MM.1S (cell line): ENCODE measurements around the gene EN1.

Source experiments
- DNase-seq: peaks from one replicate; pipeline ENCODE4 v3.0.0-alpha.2; 2015
- H2AFZ ChIP-seq: fragments of 300-600 bp; sonication (generic); 2 replicates; pipeline ENCODE4 v1.6.0; 2016; ENCODE audit warnings: antibody characterized with exemption, low read length
- H3F3A ChIP-seq: fragments of 300-600 bp; sonication (generic); 2 replicates; pipeline ENCODE4 v1.6.1; 2016; ENCODE audit warnings: mild to moderate bottlenecking, antibody characterized with exemption, low read length, moderate library complexity, mixed read lengths; ENCODE audit not compliant: insufficient read depth
- H3K27ac ChIP-seq: fragments of 300-600 bp; sonication (generic); 2 replicates; pipeline ENCODE4 v1.5.1; 2016; ENCODE audit warnings: mild to moderate bottlenecking, low read length
- H3K27me3 ChIP-seq: fragments of 300-600 bp; sonication (generic); replicated peaks from 2 replicates; pipeline ENCODE4 v1.6.0; 2016; ENCODE audit warnings: low read length; ENCODE audit not compliant: insufficient read depth
- H3K36me3 ChIP-seq: fragments of 300-600 bp; sonication (generic); replicated peaks from 2 replicates; pipeline ENCODE4 v1.6.1; 2016; ENCODE audit warnings: mild to moderate bottlenecking, low read length, mixed read lengths; ENCODE audit not compliant: insufficient read depth
- H3K4me1 ChIP-seq: fragments of 300-600 bp; sonication (generic); 2 replicates; pipeline ENCODE4 v1.6.1; 2016; ENCODE audit warnings: low read length, mixed read lengths
- H3K4me2 ChIP-seq: fragments of 300-600 bp; sonication (generic); 2 replicates; pipeline ENCODE4 v1.6.0; 2016; ENCODE audit warnings: low read depth, low read length
- H3K4me3 ChIP-seq: fragments of 300-600 bp; sonication (generic); 2 replicates; pipeline ENCODE4 v1.5.1; 2016; ENCODE audit warnings: low read length, mixed read lengths
- H3K79me2 ChIP-seq: fragments of 300-600 bp; sonication (generic); 2 replicates; pipeline ENCODE4 v1.6.1; 2016; ENCODE audit warnings: mixed run types, low read length, mixed read lengths
- H3K9ac ChIP-seq: fragments of 300-600 bp; sonication (generic); 2 replicates; pipeline ENCODE4 v1.6.1; 2016; ENCODE audit warnings: low read length, mixed read lengths
- H3K9me2 ChIP-seq: fragments of 300-600 bp; sonication (generic); replicated peaks from 2 replicates; pipeline ENCODE4 v1.6.1; 2016; ENCODE audit warnings: mild to moderate bottlenecking, low read length, mixed read lengths; ENCODE audit not compliant: insufficient read depth
- H3K9me3 ChIP-seq: fragments of 300-600 bp; sonication (generic); replicated peaks from 2 replicates; pipeline ENCODE4 v1.6.1; 2016; ENCODE audit warnings: mild to moderate bottlenecking, low read length, mixed read lengths; ENCODE audit not compliant: insufficient read depth
- H4K20me1 ChIP-seq: fragments of 300-600 bp; sonication (generic); 2 replicates; pipeline ENCODE4 v1.6.1; 2016; ENCODE audit warnings: mild to moderate bottlenecking, low read length, moderate library complexity, mixed read lengths; ENCODE audit not compliant: insufficient read depth
- CTCF ChIP-seq: fragments of 300-600 bp; sonication (generic); IDR thresholded peaks from 2 replicates; pipeline ENCODE4 v1.5.1; 2016; ENCODE audit warnings: antibody characterized with exemption, low read length, mixed read lengths
- EZH2 ChIP-seq: fragments of 300-600 bp; sonication (generic); optimal IDR thresholded peaks from 2 replicates; pipeline ENCODE3; 2017; ENCODE audit warnings: low read depth, mild to moderate bottlenecking, antibody characterized with exemption, low read length, mixed read lengths
- EZH2phosphoT487 ChIP-seq: fragments of 300-600 bp; sonication (generic); IDR thresholded peaks from 2 replicates; pipeline ENCODE4 v1.6.1; 2018; ENCODE audit warnings: antibody characterized with exemption, low read length

The EN1 gene

GRCh38 chr2:118846442-118846952 is 951 bp downstream of the EN1 start:
- Histone ChIP-seq H3F3A (no peaks in the 10 kb centered on the region), H3K9me3 (no peaks in the 10 kb centered on the region), H3K27me3 (peaks cover 40% of the 10 kb centered on the region), H3K9ac (no peak overlapping the region), H4K20me1 (no peaks in the 10 kb centered on the region), H3K36me3 (no peaks in the 10 kb centered on the region), H3K9me2 (no peaks in the 10 kb centered on the region), H2AFZ (no peak overlapping the region), H3K79me2 (no peaks in the 10 kb centered on the region), H3K4me3 (no peak overlapping the region), H3K27ac (no peak overlapping the region), H3K4me2 (no peak overlapping the region), H3K4me1 (no peaks in the 10 kb centered on the region)
- TF ChIP-seq EZH2 (no peak), CTCF (no peak), EZH2phosphoT487 (no peak)
- DNase-seq, result no peak

- no peak for DNase-seq
- Histone ChIP-seq H3K4me2 (no peak overlapping the region), H3K4me3 (no peak overlapping the region)
Measured at GRCh38 chr2:118845522-118846441, 1.7 kb downstream of the EN1 start.

GRCh38 chr2:118845005-118845521 is 2.4 kb downstream of the EN1 start:
- no peak overlapping the region for H3K4me3 ChIP-seq
- no peak overlapping the region for H2AFZ ChIP-seq
- no peaks in the 10 kb centered on the region for H3F3A ChIP-seq
- H4K20me1 ChIP-seq, result no peaks in the 10 kb centered on the region
- H3K9ac ChIP-seq, result no peak overlapping the region
- H3K9me2 ChIP-seq, result no peaks in the 10 kb centered on the region
- H3K27ac ChIP-seq, result no peak overlapping the region
- TF ChIP-seq EZH2 (no peak), CTCF (no peak), EZH2phosphoT487 (no peak)
- no peaks in the 10 kb centered on the region for H3K79me2 ChIP-seq
- H3K9me3 ChIP-seq, result no peaks in the 10 kb centered on the region
- no peak for DNase-seq
- H3K36me3 ChIP-seq, result no peaks in the 10 kb centered on the region
- no peak overlapping the region for H3K4me2 ChIP-seq
- H3K27me3 ChIP-seq, result peaks cover 28% of the 10 kb centered on the region
- H3K4me1 ChIP-seq, result no peaks in the 10 kb centered on the region

More at GRCh38 chr2:118845522-118846441, 1.7 kb downstream of the EN1 start:
- no peaks in the 10 kb centered on the region for H3K9me2 ChIP-seq
- H3K36me3 ChIP-seq, result no peaks in the 10 kb centered on the region
- H3K27me3 ChIP-seq, result peaks cover 35% of the 10 kb centered on the region
- no peak overlapping the region for H3K9ac ChIP-seq
- TF ChIP-seq EZH2 (no peak), EZH2phosphoT487 (no peak), CTCF (no peak)
- H3K79me2 ChIP-seq, result no peaks in the 10 kb centered on the region
- no peaks in the 10 kb centered on the region for H4K20me1 ChIP-seq
- no peaks in the 10 kb centered on the region for H3K4me1 ChIP-seq
- no peak overlapping the region for H3K27ac ChIP-seq
- no peak overlapping the region for H2AFZ ChIP-seq
- H3K9me3 ChIP-seq, result no peaks in the 10 kb centered on the region
- no peaks in the 10 kb centered on the region for H3F3A ChIP-seq
